DOHH2 (cell line): ENCODE measurements around the gene DIRAS2.

Experiments used
- H3F3A ChIP-seq: fragments of 200-600 bp; sonication (generic), shearing (Covaris generic); 2 replicates; pipeline ENCODE4 v1.6.0; 2016; ENCODE audit warnings: antibody characterized with exemption, mild to moderate bottlenecking; ENCODE audit not compliant: control insufficient read depth, insufficient read depth
- H3K27ac ChIP-seq: fragments of 200-600 bp; sonication (generic); 2 replicates; pipeline ENCODE4 v1.5.1; 2014; ENCODE audit warnings: low read depth, mild to moderate bottlenecking, low read length, moderate library complexity
- H3K27me3 ChIP-seq: fragments of 200-600 bp; sonication (generic); 2 replicates; pipeline ENCODE4 v1.6.1; 2014; ENCODE audit warnings: mild to moderate bottlenecking, low read length, mixed read lengths; ENCODE audit not compliant: control insufficient read depth
- H3K36me3 ChIP-seq: fragments of 200-600 bp; sonication (generic); 2 replicates; pipeline ENCODE4 v1.6.1; 2014; ENCODE audit warnings: mild to moderate bottlenecking, low read length, moderate library complexity, mixed read lengths; ENCODE audit not compliant: control insufficient read depth
- H3K4me1 ChIP-seq: fragments of 200-600 bp; sonication (generic); 2 replicates; pipeline ENCODE4 v1.6.1; 2014; ENCODE audit warnings: mild to moderate bottlenecking, low read length, mixed read lengths; ENCODE audit not compliant: control insufficient read depth
- H3K4me2 ChIP-seq: fragments of 200-600 bp; sonication (generic); 2 replicates; pipeline ENCODE4 v1.6.0; 2014; ENCODE audit warnings: mild to moderate bottlenecking, low read length, moderate library complexity
- H3K4me3 ChIP-seq: fragments of 200-600 bp; sonication (generic); 2 replicates; pipeline ENCODE4 v1.5.1; 2014; ENCODE audit warnings: mild to moderate bottlenecking, low read length, mixed read lengths
- H3K79me2 ChIP-seq: fragments of 200-600 bp; sonication (generic); 2 replicates; pipeline ENCODE4 v1.6.1; 2014; ENCODE audit warnings: mild to moderate bottlenecking, low read length, mixed read lengths; ENCODE audit not compliant: control insufficient read depth
- H3K9me2 ChIP-seq: fragments of 200-600 bp; sonication (generic); replicated peaks from 2 replicates; pipeline ENCODE4 v1.6.1; 2014; ENCODE audit warnings: mild to moderate bottlenecking, low read length, mixed read lengths; ENCODE audit not compliant: control insufficient read depth
- H3K9me3 ChIP-seq: fragments of 200-600 bp; sonication (generic); 2 replicates; pipeline ENCODE4 v1.6.1; 2014; ENCODE audit warnings: antibody characterized with exemption, low read length, mixed read lengths; ENCODE audit not compliant: control insufficient read depth, insufficient read depth
- H4K20me1 ChIP-seq: fragments of 200-600 bp; sonication (generic); 2 replicates; pipeline ENCODE4 v1.6.0; 2014; ENCODE audit warnings: low read depth, mild to moderate bottlenecking, antibody characterized with exemption, low read length, moderate library complexity; ENCODE audit not compliant: control insufficient read depth, insufficient read depth
- CTCF ChIP-seq: fragments of 200-600 bp; sonication (generic); IDR thresholded peaks from one replicate; pipeline ENCODE4 v1.5.1; 2014; ENCODE audit warnings: antibody characterized with exemption, mild to moderate bottlenecking, low read depth, low read length; ENCODE audit not compliant: poor library complexity, severe bottlenecking
- EZH2phosphoT487 ChIP-seq: fragments of 200-600 bp; sonication (generic); IDR thresholded peaks from 2 replicates; pipeline ENCODE4 v1.6.1; 2017; ENCODE audit warnings: borderline replicate concordance, mild to moderate bottlenecking, antibody characterized with exemption, low read length, moderate library complexity, mixed read lengths

Gene DIRAS2

GRCh38 chr9:90600029-90600428 is 42.6 kb downstream of the DIRAS2 start:
- TF ChIP-seq CTCF (no peak), EZH2phosphoT487 (no peak)
- Histone ChIP-seq H3K27me3 (no peaks in the 10 kb centered on the region; the same call in 1 of the 2 replicates), H3K4me3 (no peak overlapping the region), H3K9me2 (no peaks in the 10 kb centered on the region), H3K4me1 (no peaks in the 10 kb centered on the region), H4K20me1 (no peaks in the 10 kb centered on the region), H3K79me2 (no peaks in the 10 kb centered on the region), H3K27ac (no peak overlapping the region), H3K9me3 (no peaks in the 10 kb centered on the region), H3K4me2 (no peak overlapping the region), H3F3A (no peaks in the 10 kb centered on the region), H3K36me3 (no peaks in the 10 kb centered on the region)

- Histone ChIP-seq H3K4me2 (no peak overlapping the region), H3K36me3 (no peaks in the 10 kb centered on the region), H3F3A (no peaks in the 10 kb centered on the region), H4K20me1 (no peaks in the 10 kb centered on the region), H3K4me1 (no peaks in the 10 kb centered on the region), H3K9me2 (no peaks in the 10 kb centered on the region), H3K79me2 (no peaks in the 10 kb centered on the region), H3K9me3 (no peaks in the 10 kb centered on the region), H3K27ac (no peak overlapping the region), H3K27me3 (no peaks in the 10 kb centered on the region; the same call in 1 of the 2 replicates), H3K4me3 (no peak overlapping the region)
- TF ChIP-seq EZH2phosphoT487, result no peak
- no peak for TF ChIP-seq CTCF
Measured at GRCh38 chr9:90598191-90598590, 44.4 kb downstream of the DIRAS2 start.

- Histone ChIP-seq H3K9me2 (no peaks in the 10 kb centered on the region), H3K27me3 (peaks cover 7% of the 10 kb centered on the region), H3K27ac (no peak overlapping the region), H3K79me2 (no peaks in the 10 kb centered on the region), H3F3A (no peaks in the 10 kb centered on the region), H3K4me2 (no peak overlapping the region), H3K9me3 (no peaks in the 10 kb centered on the region), H3K36me3 (no peaks in the 10 kb centered on the region), H3K4me1 (no peaks in the 10 kb centered on the region), H3K4me3 (no peak overlapping the region), H4K20me1 (no peaks in the 10 kb centered on the region)
- TF ChIP-seq CTCF (no peak), EZH2phosphoT487 (no peak)
Measured at GRCh38 chr9:90593646-90594045, 49.0 kb downstream of the DIRAS2 start.

- no peak overlapping the region for H3K27ac ChIP-seq
Measured at GRCh38 chr9:90580576-90580975, 62.0 kb downstream of the DIRAS2 start.

More at GRCh38 chr9:90580576-90580975, 62.0 kb downstream of the DIRAS2 start:
- Histone ChIP-seq H3K36me3 (no peaks in the 10 kb centered on the region), H3F3A (no peaks in the 10 kb centered on the region), H3K4me1 (no peaks in the 10 kb centered on the region), H3K27me3 (peaks cover 4% of the 10 kb centered on the region; the same call in 1 of the 2 replicates), H3K4me2 (no peak overlapping the region), H3K9me2 (no peaks in the 10 kb centered on the region), H4K20me1 (no peaks in the 10 kb centered on the region), H3K79me2 (no peaks in the 10 kb centered on the region), H3K4me3 (no peak overlapping the region), H3K9me3 (no peaks in the 10 kb centered on the region)
- TF ChIP-seq EZH2phosphoT487, result no peak
- TF ChIP-seq CTCF, result no peak
